Suprapubic skin (tissue), 3 donors: ENCODE data around the gene MYL10.

ENCODE experiments used
- CTCF ChIP-seq, 2 donors: fragments of 200-600 bp in 1 of 2; fragments of 450-650 bp in 1 of 2; sonication (generic) in 1 of 2; IDR thresholded peaks; one replicate each; pipeline ENCODE4 v1.5.1; 2016 to 2019; ENCODE audit warnings: antibody characterized with exemption in 2 of 2, mild to moderate bottlenecking in 1 of 2, moderate library complexity in 1 of 2
- POLR2A ChIP-seq, 2 donors: fragments of 450-650 bp; IDR thresholded peaks; one replicate each; pipeline ENCODE4 v1.6.1; 2017; ENCODE audit warnings: antibody characterized with exemption in 2 of 2, mild to moderate bottlenecking in 2 of 2, moderate library complexity in 2 of 2

- TF ChIP-seq CTCF (IDR thresholded peaks at IDR 0.05), result no peak
- no peak for TF ChIP-seq POLR2A (IDR thresholded peaks at IDR 0.05)
These were observed 53.4 kb downstream of the MYL10 start for GRCh38 chr7:101575721-101576120.
